A673 (cell line): ENCODE results near the gene WIPF3. TPM values are rescaled to one million over a fixed set of nuclear protein-coding genes. Genes with fewer than 3 reads are reported as not detected.

Source experiments
- BruUV-seq: library from RNA; stranded (reverse); fragments of 400-500 nt; replicated peaks from 2 replicates; lab custom pipeline; 2021; lab: Mats Ljungman, UMichigan
- CTCF ChIA-PET: fragments of 300-600 bp; sonication (Branson Sonifier 250); formaldehyde crosslinking; loops from one replicate; lab custom pipeline; 2022; ENCODE audit warnings: antibody characterized with exemption; lab: Charles Lee
- POLR2A ChIA-PET: fragments of 300-600 bp; sonication (Branson Sonifier 250); formaldehyde crosslinking; loops from one replicate; lab custom pipeline; 2022; ENCODE audit warnings: antibody characterized with exemption; ENCODE audit not compliant: low non-redundant PET; lab: Charles Lee
- DNase-seq: peaks from one replicate; pipeline ENCODE4 v3.0.0-alpha.2; 2015; ENCODE audit warnings: low spot score
- H3K27ac ChIP-seq: fragments of 200-600 bp; sonication (generic); 2 replicates; pipeline ENCODE4 v1.5.1; 2016; ENCODE audit warnings: mixed run types, low read depth, mild to moderate bottlenecking, mixed read lengths, antibody characterized with exemption, low read length; ENCODE audit not compliant: poor library complexity, severe bottlenecking
- H3K27me3 ChIP-seq: fragments of 200-600 bp; sonication (generic); replicated peaks from 2 replicates; pipeline ENCODE4 v1.6.1; 2017; ENCODE audit warnings: mixed run types, low read depth, mild to moderate bottlenecking, mixed read lengths, antibody characterized with exemption, low read length; ENCODE audit not compliant: insufficient read depth, poor library complexity
- H3K36me3 ChIP-seq: fragments of 200-600 bp; sonication (generic); 2 replicates; pipeline ENCODE4 v1.6.1; 2016; ENCODE audit warnings: mixed run types, mild to moderate bottlenecking, mixed read lengths, antibody characterized with exemption, low read length; ENCODE audit not compliant: insufficient read depth, poor library complexity, severe bottlenecking
- H3K4me1 ChIP-seq: fragments of 200-600 bp; sonication (generic); 2 replicates; pipeline ENCODE4 v1.6.1; 2017; ENCODE audit warnings: mixed run types, mild to moderate bottlenecking, mixed read lengths, antibody characterized with exemption, low read length; ENCODE audit not compliant: insufficient read depth, poor library complexity, severe bottlenecking
- H3K4me3 ChIP-seq: fragments of 200-600 bp; sonication (generic); 2 replicates; pipeline ENCODE4 v1.5.1; 2016; ENCODE audit warnings: low read depth, mixed run types, mild to moderate bottlenecking, mixed read lengths, low read length; ENCODE audit not compliant: poor library complexity, severe bottlenecking
- H3K9me3 ChIP-seq: fragments of 200-600 bp; sonication (generic); 2 replicates; pipeline ENCODE4 v1.6.1; 2016; ENCODE audit warnings: mixed run types, low read depth, mild to moderate bottlenecking, mixed read lengths, antibody characterized with exemption, low read length; ENCODE audit not compliant: poor library complexity, severe bottlenecking
- CTCF ChIP-seq: fragments of 300-800, 200-600 bp; sonication (generic); conservative IDR thresholded peaks from 2 replicates; pipeline ENCODE4 v1.5.1; 2017; ENCODE audit warnings: low read depth, mild to moderate bottlenecking, antibody characterized with exemption, low read length, moderate library complexity, mixed read lengths
- EZH2 ChIP-seq: fragments of 200-600 bp; sonication (generic); IDR thresholded peaks from 2 replicates; pipeline ENCODE4 v1.6.1; 2017; ENCODE audit warnings: borderline replicate concordance, low read depth, mild to moderate bottlenecking, mixed read lengths, antibody characterized with exemption, low read length; ENCODE audit not compliant: poor library complexity, severe bottlenecking
- intact Hi-C: fragments of 100-400 bp; cut with micrococcal nuclease; formaldehyde crosslinking; loops from one replicate; pipeline ENCODE4 v1.10.0; 2022; ENCODE audit not compliant: unreplicated experiment
- total RNA-seq: library from RNA; stranded (reverse); gene quantifications from 2 replicates; pipeline ENCODE4 v1.2.3, GENCODE V29; 2021

Gene WIPF3
- total RNA-seq, 1 experiment from 2014 or later, result 0.21 TPM

GRCh38 chr7:29891766-29892165, 85.5 kb downstream of the WIPF3 start:
- intact Hi-C loops, result no loop called here
- ChIA-PET POLR2A (no interaction called here), CTCF (no interaction called here)
- Histone ChIP-seq H3K4me3 (no peak overlapping the region), H3K4me1 (no peaks in the 10 kb centered on the region), H3K9me3 (no peaks in the 10 kb centered on the region), H3K27me3 (no peaks in the 10 kb centered on the region), H3K27ac (no peak overlapping the region), H3K36me3 (no peaks in the 10 kb centered on the region)
- no peak for DNase-seq
- TF ChIP-seq EZH2 (no peak), CTCF (no peak)
- no TSS peak for BruUV-seq

GRCh38 chr7:29892231-29892630, 85.9 kb downstream of the WIPF3 start:
- BruUV-seq, result no TSS peak
- Histone ChIP-seq H3K36me3 (no peaks in the 10 kb centered on the region), H3K27ac (no peak overlapping the region), H3K4me3 (no peak overlapping the region), H3K9me3 (no peaks in the 10 kb centered on the region), H3K27me3 (no peaks in the 10 kb centered on the region), H3K4me1 (no peaks in the 10 kb centered on the region)
- no peak for DNase-seq
- POLR2A ChIA-PET, result no interaction called here
- CTCF ChIA-PET, result no interaction called here
- TF ChIP-seq CTCF, result no peak
- no peak for TF ChIP-seq EZH2
- intact Hi-C loops, result no loop called here

- no peak overlapping the region for H3K27ac ChIP-seq
- no peaks in the 10 kb centered on the region for H3K4me1 ChIP-seq
- H3K4me3 ChIP-seq, result no peak overlapping the region
- intact Hi-C loops, result no loop called here
- CTCF ChIA-PET, result no interaction called here
- no peak for DNase-seq
- no peaks in the 10 kb centered on the region for H3K36me3 ChIP-seq
- H3K27me3 ChIP-seq, result no peaks in the 10 kb centered on the region
- no TSS peak for BruUV-seq
- no peak for TF ChIP-seq CTCF
- TF ChIP-seq EZH2, result no peak
- POLR2A ChIA-PET, result no interaction called here
- H3K9me3 ChIP-seq, result no peaks in the 10 kb centered on the region
Measured at GRCh38 chr7:29893351-29893965, 87.2 kb downstream of the WIPF3 start.
